Endothelial cell of umbilical vein (primary cell): ENCODE data around the gene ORMDL1. TPM values are rescaled to one million over a fixed set of nuclear protein-coding genes. Genes with fewer than 3 reads are reported as not detected.

Source experiments
- BruUV-seq: library from RNA; stranded (reverse); fragments of 400-500 nt; replicated peaks from 2 replicates; lab custom pipeline; 2021; lab: Mats Ljungman, UMichigan
- CTCF ChIA-PET: fragments of 300-600, 350-600 bp; sonication (Branson Sonifier 250); formaldehyde crosslinking; loops from one replicate; lab custom pipeline; 2021; ENCODE audit warnings: antibody characterized with exemption, inconsistent platforms; lab: Charles Lee
- POLR2A ChIA-PET: fragments of 300-600, 350-600 bp; sonication (Branson Sonifier 250); formaldehyde crosslinking; loops from one replicate; lab custom pipeline; 2021; ENCODE audit warnings: antibody characterized with exemption, inconsistent platforms; lab: Charles Lee
- DNase-seq: peaks from one replicate; pipeline ENCODE4 v3.0.0-alpha.2; 2011; ENCODE audit warnings: low read depth, low spot score
- FAIRE-seq: peaks from 2 replicates; lab custom pipeline; 2011; peaks lifted over from hg19 to GRCh38; lab: Jason Lieb, UNC
- H2AFZ ChIP-seq: 2 replicates; pipeline ENCODE4 v1.6.0; 2012; ENCODE audit warnings: low read depth, low read length, control low read depth, inconsistent platforms
- H3K27ac ChIP-seq: 2 replicates; pipeline ENCODE4 v1.5.1; 2011; ENCODE audit warnings: low read depth, mild to moderate bottlenecking, control low read depth, low read length, moderate library complexity; ENCODE audit not compliant: insufficient read depth
- H3K27me3 ChIP-seq, 2 experiments: 2 replicates each; pipeline versions ENCODE4 v1.6.0 to v1.6.1; 2011; ENCODE audit warnings: low read length in 2 of 2, mixed read lengths in 1 of 2; ENCODE audit not compliant: control insufficient read depth in 2 of 2, insufficient read depth in 2 of 2
- H3K36me3 ChIP-seq, 2 experiments: 2 replicates in 1 of 2; 3 replicates in 1 of 2; pipeline ENCODE4 v1.5.1; 2011; ENCODE audit warnings: low read length in 2 of 2, mild to moderate bottlenecking in 1 of 2, moderate library complexity in 1 of 2; ENCODE audit not compliant: control insufficient read depth in 2 of 2, insufficient read depth in 2 of 2; ENCODE audit errors: extremely low read depth in 1 of 2
- H3K4me1 ChIP-seq: 3 replicates; pipeline ENCODE4 v1.5.1; 2011; ENCODE audit warnings: mild to moderate bottlenecking, low read length; ENCODE audit not compliant: control insufficient read depth, insufficient read depth; ENCODE audit errors: extremely low read depth
- H3K4me2 ChIP-seq: 2 replicates; pipeline ENCODE4 v1.6.1; 2011; ENCODE audit warnings: low read length, control low read depth, mixed read lengths; ENCODE audit not compliant: insufficient read depth
- H3K4me3 ChIP-seq, 3 experiments: fragments of 200-600 bp in 1 of 3; sonication (generic), shearing (Covaris generic) in 1 of 3; replicated peaks in 1 of 3; 2 replicates each; pipeline ENCODE4 v1.5.1; 2011 to 2016; ENCODE audit warnings: control low read depth in 3 of 3, low read length in 3 of 3, mild to moderate bottlenecking in 2 of 3, inconsistent platforms in 1 of 3, low read depth in 1 of 3, moderate library complexity in 1 of 3; ENCODE audit not compliant: insufficient read depth in 1 of 3
- H3K79me2 ChIP-seq: 2 replicates; pipeline ENCODE4 v1.6.0; 2012; ENCODE audit warnings: low read length, inconsistent platforms; ENCODE audit not compliant: control insufficient read depth, insufficient read depth
- H3K9ac ChIP-seq: replicated peaks from 2 replicates; pipeline ENCODE3; 2011; ENCODE audit warnings: low read length, control low read depth; ENCODE audit not compliant: insufficient read depth; ENCODE audit errors: extremely low read depth
- H3K9me1 ChIP-seq: replicated peaks from 3 replicates; pipeline ENCODE4 v1.6.0; 2011; ENCODE audit warnings: mild to moderate bottlenecking, low read length; ENCODE audit not compliant: control insufficient read depth, insufficient read depth; ENCODE audit errors: extremely low read depth
- H3K9me3 ChIP-seq: replicated peaks from 2 replicates; pipeline ENCODE4 v1.5.1; 2012; ENCODE audit warnings: low read length, inconsistent platforms; ENCODE audit not compliant: control insufficient read depth, insufficient read depth
- H4K20me1 ChIP-seq: replicated peaks from 2 replicates; pipeline ENCODE3; 2011; ENCODE audit warnings: mild to moderate bottlenecking, low read length; ENCODE audit not compliant: control insufficient read depth, insufficient read depth; ENCODE audit errors: extremely low read depth
- EZH2 ChIP-seq: IDR thresholded peaks from 2 replicates; pipeline ENCODE4 v1.6.1; 2012; ENCODE audit warnings: borderline replicate concordance, low read depth, mild to moderate bottlenecking, moderate library complexity, low read length, inconsistent platforms; ENCODE audit not compliant: severe bottlenecking
- FOS ChIP-seq: IDR thresholded peaks from 2 replicates; pipeline ENCODE4 v1.6.1; 2011; ENCODE audit warnings: mild to moderate bottlenecking, low read length, moderate library complexity, borderline replicate concordance; ENCODE audit not compliant: insufficient read depth
- JUN ChIP-seq: IDR thresholded peaks from 2 replicates; pipeline ENCODE4 v1.6.1; 2011; ENCODE audit warnings: borderline replicate concordance, low read depth; ENCODE audit not compliant: insufficient read length, insufficient read depth
- POLR2AphosphoS5 ChIP-seq: IDR thresholded peaks from 2 replicates; pipeline ENCODE4 v1.6.1; 2012; ENCODE audit warnings: low read depth, mild to moderate bottlenecking, control low read depth, low read length, moderate library complexity; ENCODE audit not compliant: insufficient read depth
- dilution Hi-C: fragments of 300-500 bp; cut with MboI; formaldehyde crosslinking; loops from one replicate; pipeline ENCODE4 v1.15.0; 2019; ENCODE audit warnings: low sequenced_read_pairs; ENCODE audit not compliant: extremely low pct_ligation_motif_present
- intact Hi-C: fragments of 100-400 bp; cut with micrococcal nuclease; formaldehyde crosslinking; loops from one replicate; pipeline ENCODE4 v1.10.0; 2022
- polyA plus RNA-seq, 4 experiments: library from polyadenylated mRNA; depleted of rRNA in 3 of 4; stranded (reverse) in 3 of 4; unstranded in 1 of 4; fragments of >200 nt; gene quantifications; 2 replicates each; pipeline versions ENCODE4 v1.2.1 to v1.2.3, GENCODE V29; 2011 to 2012; ENCODE audit warnings: missing spikeins in 1 of 4
- total RNA-seq: library from RNA; stranded (reverse); gene quantifications from 2 replicates; pipeline ENCODE4 v1.2.3, GENCODE V29; 2021
- TF ChIP-seq, protein P1 (sequence below), 2 donors: IDR thresholded peaks; 1 replicate in 1 of 2; 2 replicates in 1 of 2; pipeline ENCODE4 v1.5.1; 2011; ENCODE audit warnings: low read length in 2 of 2, mild to moderate bottlenecking in 2 of 2, moderate library complexity in 2 of 2, control low read depth in 1 of 2, inconsistent platforms in 1 of 2, low read depth in 1 of 2; ENCODE audit not compliant: insufficient read depth in 1 of 2; ENCODE audit errors: extremely low read depth in 1 of 2

The ORMDL1 gene
- total and polyA plus RNA-seq, 2 donors (not counting 3 experiments of a cell fraction or from before 2014, with no cell fraction given), result 54.5 to 58.0 TPM

- no peak for DNase-seq
Observed at GRCh38 chr2:189826039-189826438, 41.9 kb upstream of the ORMDL1 start.

More at GRCh38 chr2:189826039-189826438, 41.9 kb upstream of the ORMDL1 start:
- TF ChIP-seq JUN (no peak), FOS (no peak), EZH2 (no peak), POLR2AphosphoS5 (no peak)
- TF ChIP-seq, protein P1, sequence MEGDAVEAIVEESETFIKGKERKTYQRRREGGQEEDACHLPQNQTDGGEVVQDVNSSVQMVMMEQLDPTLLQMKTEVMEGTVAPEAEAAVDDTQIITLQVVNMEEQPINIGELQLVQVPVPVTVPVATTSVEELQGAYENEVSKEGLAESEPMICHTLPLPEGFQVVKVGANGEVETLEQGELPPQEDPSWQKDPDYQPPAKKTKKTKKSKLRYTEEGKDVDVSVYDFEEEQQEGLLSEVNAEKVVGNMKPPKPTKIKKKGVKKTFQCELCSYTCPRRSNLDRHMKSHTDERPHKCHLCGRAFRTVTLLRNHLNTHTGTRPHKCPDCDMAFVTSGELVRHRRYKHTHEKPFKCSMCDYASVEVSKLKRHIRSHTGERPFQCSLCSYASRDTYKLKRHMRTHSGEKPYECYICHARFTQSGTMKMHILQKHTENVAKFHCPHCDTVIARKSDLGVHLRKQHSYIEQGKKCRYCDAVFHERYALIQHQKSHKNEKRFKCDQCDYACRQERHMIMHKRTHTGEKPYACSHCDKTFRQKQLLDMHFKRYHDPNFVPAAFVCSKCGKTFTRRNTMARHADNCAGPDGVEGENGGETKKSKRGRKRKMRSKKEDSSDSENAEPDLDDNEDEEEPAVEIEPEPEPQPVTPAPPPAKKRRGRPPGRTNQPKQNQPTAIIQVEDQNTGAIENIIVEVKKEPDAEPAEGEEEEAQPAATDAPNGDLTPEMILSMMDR (IDR thresholded peaks at IDR 0.05; ENCODE audit: extremely low read depth in 1 of 2, insufficient read depth in 1 of 2, low read depth in 1 of 2, low read length in 2 of 2), result no peak
- Histone ChIP-seq H3K36me3 (peaks cover 0 to 4% of the 10 kb centered on the region in 2 experiments), H3K27me3 (no peaks in the 10 kb centered on the region), H2AFZ (no peak overlapping the region), H4K20me1 (no peaks in the 10 kb centered on the region), H3K4me3 (no peak overlapping the region), H3K9ac (no peak overlapping the region), H3K4me1 (no peaks in the 10 kb centered on the region), H3K9me1 (no peaks in the 10 kb centered on the region), H3K9me3 (no peaks in the 10 kb centered on the region), H3K27ac (no peak overlapping the region), H3K4me2 (no peak overlapping the region), H3K79me2 (no peaks in the 10 kb centered on the region)
- CTCF ChIA-PET, result interaction anchor here (1.3 kb wide), 1 partner anchor 27 kb away, joined by 3 read pairs; no protein-coding TSS in a partner anchor
- POLR2A ChIA-PET, result no interaction called here
- intact Hi-C loops, result no loop called here
- FAIRE-seq, result no peak
- BruUV-seq, result no TSS peak
- dilution Hi-C loops, result no loop called here
